Subcutaneous adipose tissue (tissue), 4 donors: ENCODE results near the gene APOL5. TPM values are rescaled to one million over a fixed set of nuclear protein-coding genes. Genes with fewer than 3 reads are reported as not detected.

Experiments used
- total RNA-seq, 4 donors: library from RNA; depleted of rRNA; stranded (reverse); fragments of >200 nt; gene quantifications; one replicate each; pipeline ENCODE4 v1.1.0, GENCODE V29; 2016
- TF ChIP-seq, protein P1 (sequence below): fragments of 450-650 bp; IDR thresholded peaks from one replicate; pipeline ENCODE4 v1.5.1; 2016; ENCODE audit warnings: low read depth, mild to moderate bottlenecking, control low read depth, antibody characterized with exemption, moderate library complexity

The APOL5 gene, protein sequence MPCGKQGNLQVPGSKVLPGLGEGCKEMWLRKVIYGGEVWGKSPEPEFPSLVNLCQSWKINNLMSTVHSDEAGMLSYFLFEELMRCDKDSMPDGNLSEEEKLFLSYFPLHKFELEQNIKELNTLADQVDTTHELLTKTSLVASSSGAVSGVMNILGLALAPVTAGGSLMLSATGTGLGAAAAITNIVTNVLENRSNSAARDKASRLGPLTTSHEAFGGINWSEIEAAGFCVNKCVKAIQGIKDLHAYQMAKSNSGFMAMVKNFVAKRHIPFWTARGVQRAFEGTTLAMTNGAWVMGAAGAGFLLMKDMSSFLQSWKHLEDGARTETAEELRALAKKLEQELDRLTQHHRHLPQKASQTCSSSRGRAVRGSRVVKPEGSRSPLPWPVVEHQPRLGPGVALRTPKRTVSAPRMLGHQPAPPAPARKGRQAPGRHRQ
- not detected for total RNA-seq

DNA sequence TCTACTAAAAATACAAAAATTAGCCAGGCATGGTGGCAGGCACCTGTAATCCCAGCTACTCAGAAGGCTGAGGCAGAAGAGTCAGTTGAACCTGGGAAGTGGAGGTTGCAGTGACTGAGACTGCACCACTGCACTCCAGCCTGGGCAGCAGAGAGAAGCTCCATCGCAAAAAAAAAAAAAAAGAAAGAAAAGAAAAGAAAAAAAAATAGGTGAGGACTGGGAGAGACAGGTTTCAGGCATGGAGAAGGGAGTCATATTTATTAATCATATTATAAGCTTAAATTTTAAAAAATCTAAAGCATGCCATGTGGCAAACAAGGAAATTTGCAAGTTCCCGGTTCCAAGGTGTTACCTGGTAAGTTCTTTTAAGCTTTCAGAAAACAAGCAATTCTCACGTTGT, at the start of gene APOL5:
Gene APOL5, plus strand, starts transcription at position 301 of the 400 bp plus-strand sequence. Its CDS starts 0 bp downstream, at position 301.
- TF ChIP-seq, protein P1, sequence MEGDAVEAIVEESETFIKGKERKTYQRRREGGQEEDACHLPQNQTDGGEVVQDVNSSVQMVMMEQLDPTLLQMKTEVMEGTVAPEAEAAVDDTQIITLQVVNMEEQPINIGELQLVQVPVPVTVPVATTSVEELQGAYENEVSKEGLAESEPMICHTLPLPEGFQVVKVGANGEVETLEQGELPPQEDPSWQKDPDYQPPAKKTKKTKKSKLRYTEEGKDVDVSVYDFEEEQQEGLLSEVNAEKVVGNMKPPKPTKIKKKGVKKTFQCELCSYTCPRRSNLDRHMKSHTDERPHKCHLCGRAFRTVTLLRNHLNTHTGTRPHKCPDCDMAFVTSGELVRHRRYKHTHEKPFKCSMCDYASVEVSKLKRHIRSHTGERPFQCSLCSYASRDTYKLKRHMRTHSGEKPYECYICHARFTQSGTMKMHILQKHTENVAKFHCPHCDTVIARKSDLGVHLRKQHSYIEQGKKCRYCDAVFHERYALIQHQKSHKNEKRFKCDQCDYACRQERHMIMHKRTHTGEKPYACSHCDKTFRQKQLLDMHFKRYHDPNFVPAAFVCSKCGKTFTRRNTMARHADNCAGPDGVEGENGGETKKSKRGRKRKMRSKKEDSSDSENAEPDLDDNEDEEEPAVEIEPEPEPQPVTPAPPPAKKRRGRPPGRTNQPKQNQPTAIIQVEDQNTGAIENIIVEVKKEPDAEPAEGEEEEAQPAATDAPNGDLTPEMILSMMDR: no peak

DNA sequence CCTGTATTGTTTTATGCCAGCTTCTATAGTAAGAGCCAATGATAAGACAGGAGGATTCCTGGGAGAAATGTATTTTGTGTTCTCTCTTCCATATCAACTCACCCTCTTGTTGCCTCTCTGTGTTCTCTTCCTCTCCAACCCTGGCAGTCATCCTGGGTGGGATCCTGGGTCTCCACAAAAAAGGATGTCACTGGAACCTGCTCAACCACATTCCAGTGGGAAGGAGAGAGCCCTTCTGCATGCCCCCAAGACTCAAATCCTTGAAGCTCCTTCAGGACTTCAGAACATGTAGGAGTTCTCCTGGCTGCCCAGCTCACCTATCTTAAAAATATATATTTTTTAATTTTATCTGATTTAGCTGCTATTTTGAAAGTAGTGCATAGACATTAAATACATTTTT, 43.3 kb upstream of the APOL5 start:
- TF ChIP-seq, protein P1: no peak

DNA sequence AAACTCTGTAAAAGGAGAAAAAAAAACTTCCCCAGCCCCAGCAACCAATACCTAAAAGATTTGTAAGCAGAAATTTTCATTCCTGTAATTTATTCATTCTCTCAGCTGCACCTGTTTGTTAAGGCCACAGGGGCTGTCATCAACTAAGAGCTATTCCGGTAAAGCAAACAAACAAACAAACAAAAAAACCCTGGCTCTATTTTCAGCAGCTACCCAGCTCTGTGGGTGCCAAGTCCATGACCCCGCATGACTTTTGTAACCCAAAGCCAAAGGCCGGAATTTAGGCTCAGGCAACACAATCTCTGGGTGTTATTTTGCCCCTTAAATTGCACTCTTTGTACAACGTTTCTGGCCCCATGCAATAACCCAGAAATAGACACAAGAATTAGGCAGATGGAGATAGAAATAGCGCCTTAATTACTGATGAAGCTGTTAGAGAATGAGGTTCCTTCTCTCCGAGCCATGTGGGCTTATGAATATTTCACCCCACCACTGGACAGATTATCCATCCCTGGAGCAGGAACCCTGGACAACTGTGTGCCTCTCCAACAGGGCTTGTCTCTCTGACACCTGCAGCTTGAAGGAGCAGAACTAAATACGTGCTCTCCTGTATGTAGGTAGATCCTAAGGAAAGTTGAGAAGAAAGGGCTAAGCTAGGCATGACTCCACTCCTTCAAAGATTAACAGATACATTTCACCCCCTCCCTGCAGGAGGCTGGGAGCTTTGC, 40.0 kb upstream of the APOL5 start:
- TF ChIP-seq, protein P1: no peak

DNA sequence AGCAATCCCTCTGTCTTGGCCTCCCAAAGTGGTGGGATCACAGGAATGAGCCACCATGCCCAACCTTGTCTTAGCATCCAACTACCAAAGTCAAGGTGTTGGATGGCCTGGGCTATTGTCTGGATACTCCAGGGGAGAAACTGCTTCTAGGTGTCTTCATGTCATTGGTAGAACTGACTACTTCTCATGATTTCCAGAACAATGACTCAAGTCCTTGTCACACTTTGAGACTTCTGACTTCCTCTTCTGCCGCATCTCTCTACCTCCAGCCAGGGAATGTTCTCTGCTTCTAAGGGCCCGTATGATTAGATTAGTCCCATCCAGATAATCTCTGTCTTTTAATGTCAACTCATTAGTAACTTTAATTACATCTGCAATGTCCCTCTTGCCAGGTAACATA, 38.8 kb upstream of the APOL5 start:
- TF ChIP-seq, protein P1: no peak

DNA sequence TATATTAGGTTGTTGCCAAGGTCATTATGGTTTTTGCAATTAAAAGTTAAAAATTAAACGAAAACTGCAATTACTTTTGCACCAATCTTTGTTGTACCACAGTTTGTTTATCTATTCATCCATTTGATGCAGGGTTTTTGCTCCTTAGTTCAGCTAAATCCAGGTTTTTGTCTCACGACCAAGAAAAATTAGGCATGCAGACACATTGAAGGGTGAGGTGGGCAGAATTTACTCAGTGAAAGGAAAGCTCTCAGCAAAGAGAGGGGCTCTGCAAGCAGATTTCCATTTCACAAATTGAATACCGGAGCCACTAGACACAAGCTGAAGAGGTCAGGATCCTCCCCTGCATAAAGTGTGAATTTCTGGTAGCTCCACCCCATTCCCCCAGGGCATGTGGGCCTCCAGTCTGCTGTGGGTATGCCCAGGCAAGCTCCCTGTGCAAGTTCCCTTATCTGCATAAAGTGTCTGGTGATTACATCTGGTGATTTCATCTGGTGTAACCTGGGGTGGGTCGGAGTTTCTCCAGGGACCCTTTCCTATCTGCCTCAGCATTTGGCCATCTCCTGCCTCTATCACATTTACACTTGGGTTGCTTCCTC, 36.1 kb upstream of the APOL5 start:
- TF ChIP-seq, protein P1: no peak

DNA sequence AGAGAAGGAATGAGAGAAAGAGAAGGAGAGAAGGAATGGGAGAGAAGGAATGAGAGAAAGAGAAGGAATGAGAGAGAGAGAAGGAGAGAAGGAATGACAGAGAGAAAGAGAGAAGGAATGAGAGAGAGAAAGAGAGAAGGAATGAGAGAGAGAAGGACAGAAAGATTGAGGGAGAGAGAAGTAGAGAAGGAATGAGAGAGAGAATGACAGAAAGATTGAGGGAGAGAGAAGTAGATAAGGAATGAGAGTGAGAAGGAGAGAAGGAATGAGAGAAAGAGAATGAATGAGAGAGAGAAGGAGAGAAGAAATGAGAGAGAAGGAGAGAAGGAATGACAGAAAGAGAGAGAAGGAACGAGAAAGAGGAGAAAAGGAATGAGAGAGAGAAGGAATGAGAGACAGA, 34.1 kb upstream of the APOL5 start:
- TF ChIP-seq, protein P1: no peak

DNA sequence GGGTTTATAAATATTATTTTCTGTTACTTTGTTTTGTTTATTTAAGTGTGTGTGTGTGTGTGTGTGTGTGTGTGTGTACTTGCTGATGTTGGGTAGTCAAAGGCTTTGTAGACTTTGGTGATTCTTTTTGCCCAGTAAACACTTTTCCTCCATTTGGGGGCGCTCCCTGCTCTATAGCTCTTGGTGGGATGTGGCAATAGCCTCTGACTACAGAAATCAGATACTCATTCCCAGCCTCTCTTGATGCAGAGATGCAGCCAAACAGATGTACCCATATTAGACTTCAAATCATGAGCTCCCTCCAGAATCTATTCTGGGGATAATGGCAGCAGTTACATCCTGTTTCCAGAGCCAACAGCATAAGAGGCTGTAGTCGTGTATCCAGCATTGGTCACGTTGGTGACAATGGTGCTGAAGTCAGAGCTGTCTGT, 33.4 kb upstream of the APOL5 start:
- TF ChIP-seq, protein P1: no peak
